Body of pancreas (tissue), 4 donors: Measurements from ENCODE around the gene RPS5. TPM values are rescaled to one million over a fixed set of nuclear protein-coding genes. Genes with fewer than 3 reads are reported as not detected.

ENCODE experiments used
- ATAC-seq: fragments of 150-250 bp; one replicate; pipeline ENCODE4 v1.9.1; 2016
- DNase-seq, 4 donors: peaks; one replicate each; pipeline ENCODE4 v3.0.0-alpha.2; 2019
- H3K27ac ChIP-seq, 4 donors: fragments of 200-600 bp; sonication (generic); 1 replicate in 3 of 4; 2 replicates in 1 of 4; pipeline versions ENCODE4 v1.5.1 to v1.6.1; 2016 to 2019; ENCODE audit warnings: mild to moderate bottlenecking in 1 of 4, mixed read lengths in 1 of 4, moderate library complexity in 1 of 4
- H3K27me3 ChIP-seq, 2 donors: fragments of 200-600 bp; sonication (generic); one replicate each; pipeline ENCODE4 v1.6.0; 2016; ENCODE audit warnings: mild to moderate bottlenecking in 1 of 2
- H3K36me3 ChIP-seq, 2 donors: fragments of 200-600 bp; sonication (generic); replicated peaks in 1 of 2; 2 replicates each; pipeline ENCODE4 v1.5.1; 2016; ENCODE audit warnings: low read depth in 2 of 2; ENCODE audit not compliant: insufficient read depth in 1 of 2
- H3K4me1 ChIP-seq: fragments of 200-600 bp; sonication (generic); one replicate; pipeline ENCODE4 v1.6.0; 2016
- H3K4me3 ChIP-seq, 2 donors: fragments of 200-600 bp; sonication (generic); 1 replicate in 1 of 2; 2 replicates in 1 of 2; pipeline ENCODE4 v1.5.1; 2016 to 2019
- H3K9me3 ChIP-seq, 3 donors: fragments of 200-600 bp; sonication (generic); 1 replicate in 2 of 3; 2 replicates in 1 of 3; pipeline ENCODE4 v1.5.1; 2016
- POLR2A ChIP-seq, 3 donors: fragments of 450-650 bp; IDR thresholded peaks; one replicate each; pipeline ENCODE4 v1.6.1; 2016; ENCODE audit warnings: antibody characterized with exemption in 3 of 3, mild to moderate bottlenecking in 2 of 3
- WGBS, 2 donors: methylation state at CpG; one replicate each; pipeline ENCODE4 v1.1.5; 2017; 5-methylcytosine and 5-hydroxymethylcytosine counted together
- intact Hi-C: fragments of 100-400 bp; cut with DNase I; formaldehyde crosslinking; loops from one replicate; pipeline ENCODE4 v1.15.1; 2023
- total RNA-seq, 2 donors: library from RNA; depleted of rRNA; stranded (reverse); fragments of >200 nt; gene quantifications; one replicate each; pipeline ENCODE4 v1.1.0, GENCODE V29; 2016
- TF ChIP-seq, protein P1 (sequence below), 7 experiments: fragments of 450-650 bp in 4 of 7; fragments of 200-600 bp in 3 of 7; sonication (generic) in 3 of 7; IDR thresholded peaks; one replicate each; pipeline ENCODE4 v1.5.1; 2016 to 2019; ENCODE audit warnings: antibody characterized with exemption in 7 of 7

The RPS5 gene
- total RNA-seq, 2 donors from 2014 or later: 577 to 1,133 TPM

DNA sequence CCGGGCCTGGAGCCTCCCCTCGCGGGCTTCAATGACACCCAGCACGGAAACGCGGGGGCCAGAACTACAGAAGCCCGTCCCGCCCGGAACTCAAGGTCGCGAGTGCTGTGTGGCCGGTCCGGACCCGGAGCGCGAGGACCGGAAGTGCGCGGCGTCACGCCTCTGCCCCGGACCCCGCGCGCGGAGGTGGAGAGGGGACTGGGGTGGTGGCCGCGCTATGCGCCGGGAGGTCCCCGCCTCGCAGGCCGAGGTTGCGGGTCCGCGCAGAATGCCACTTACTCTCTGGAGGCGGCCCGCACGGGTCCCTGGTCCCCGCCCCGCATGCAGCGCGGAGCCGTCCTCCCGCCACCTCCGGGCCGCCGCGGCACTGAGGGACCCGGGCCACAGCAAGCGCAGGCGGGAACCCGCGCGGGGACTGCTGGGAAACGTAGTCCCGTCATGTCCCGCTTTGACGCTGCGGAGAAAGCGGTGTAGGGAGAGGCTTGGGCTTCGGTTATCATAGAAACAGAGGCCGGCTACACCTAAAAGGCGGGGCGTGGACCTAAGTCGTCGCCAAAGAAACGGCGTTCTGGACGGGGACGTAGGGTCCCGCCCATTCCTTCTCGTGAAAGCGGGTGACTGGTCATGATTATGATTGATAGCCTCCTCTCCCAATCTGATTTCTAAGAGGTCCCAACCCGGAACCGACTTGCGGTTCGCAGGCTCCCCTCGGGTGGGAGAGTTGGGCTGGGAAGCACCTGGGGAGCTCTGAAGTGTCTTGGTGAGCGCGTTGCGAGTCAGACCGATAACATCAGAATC, 6.2 kb upstream of the RPS5 start, which contains the start of gene ZNF837:
Gene ZNF837, minus strand, starts transcription at position 369 of the 798 bp plus-strand sequence. CDS start 11,698 bp downstream, outside the sequence.
- DNase-seq: peak; percentile 99 to 100 (median 100)
- Histone ChIP-seq H3K4me3 (peak within 1 kb of the TSS; percentile 50 to 51), H3K4me1 (peaks cover 39% of the 10 kb centered on the region), H3K36me3 (no peaks in the 10 kb centered on the region), H3K27ac (peak within 1 kb of the TSS; percentile 82 to 93 (median 88)), H3K9me3 (no peaks in the 10 kb centered on the region), H3K27me3 (no peaks in the 10 kb centered on the region)
- ATAC-seq: peak; percentile 94
- TF ChIP-seq, protein P1, sequence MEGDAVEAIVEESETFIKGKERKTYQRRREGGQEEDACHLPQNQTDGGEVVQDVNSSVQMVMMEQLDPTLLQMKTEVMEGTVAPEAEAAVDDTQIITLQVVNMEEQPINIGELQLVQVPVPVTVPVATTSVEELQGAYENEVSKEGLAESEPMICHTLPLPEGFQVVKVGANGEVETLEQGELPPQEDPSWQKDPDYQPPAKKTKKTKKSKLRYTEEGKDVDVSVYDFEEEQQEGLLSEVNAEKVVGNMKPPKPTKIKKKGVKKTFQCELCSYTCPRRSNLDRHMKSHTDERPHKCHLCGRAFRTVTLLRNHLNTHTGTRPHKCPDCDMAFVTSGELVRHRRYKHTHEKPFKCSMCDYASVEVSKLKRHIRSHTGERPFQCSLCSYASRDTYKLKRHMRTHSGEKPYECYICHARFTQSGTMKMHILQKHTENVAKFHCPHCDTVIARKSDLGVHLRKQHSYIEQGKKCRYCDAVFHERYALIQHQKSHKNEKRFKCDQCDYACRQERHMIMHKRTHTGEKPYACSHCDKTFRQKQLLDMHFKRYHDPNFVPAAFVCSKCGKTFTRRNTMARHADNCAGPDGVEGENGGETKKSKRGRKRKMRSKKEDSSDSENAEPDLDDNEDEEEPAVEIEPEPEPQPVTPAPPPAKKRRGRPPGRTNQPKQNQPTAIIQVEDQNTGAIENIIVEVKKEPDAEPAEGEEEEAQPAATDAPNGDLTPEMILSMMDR (IDR thresholded peaks at IDR 0.05): peak in 4 of 7 experiments; percentile 19 to 34 (median 24)
- peak; percentile 80 to 90 (median 87) for TF ChIP-seq POLR2A (IDR thresholded peaks at IDR 0.05)
- intact Hi-C loops: no loop called here
- 1% methylated on average over 5 to 81 of the region's 83 CpGs for WGBS, 2 donors

DNA sequence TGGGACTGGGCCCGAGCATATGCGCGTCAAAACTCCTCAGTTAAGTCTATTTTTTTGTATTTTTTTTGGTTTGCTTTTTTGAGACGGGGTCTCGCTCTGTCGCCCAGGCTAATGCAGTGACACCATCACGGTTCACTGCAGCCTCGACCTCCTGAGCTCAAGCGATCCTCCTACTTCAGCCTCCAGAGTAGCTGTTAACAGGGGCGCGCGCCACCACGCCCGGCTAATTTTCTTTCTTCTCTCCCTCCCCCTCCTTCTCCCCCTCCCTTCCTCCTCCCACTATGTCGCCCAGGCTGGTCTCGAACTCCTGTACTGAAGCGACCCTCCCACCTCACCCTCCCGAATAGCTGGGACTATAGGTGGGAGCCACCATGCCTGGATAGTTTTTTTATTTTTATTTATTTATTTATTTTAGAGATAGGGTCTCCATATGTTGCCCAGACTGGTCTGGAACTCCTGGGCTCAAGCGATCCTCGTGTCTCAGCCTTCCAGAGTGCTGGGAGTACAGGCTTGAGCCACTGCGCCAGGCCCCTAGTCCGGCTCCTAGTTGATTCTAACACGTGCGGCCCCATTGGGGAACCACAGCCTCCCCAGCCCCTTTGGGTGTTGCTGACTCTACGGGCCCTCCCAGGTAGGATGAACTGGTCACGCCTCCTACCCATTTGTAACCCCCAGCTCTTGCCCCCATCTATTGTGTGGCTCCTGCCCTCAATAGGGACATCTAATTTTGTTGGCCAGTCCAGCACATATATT, 5.4 kb upstream of the RPS5 start:
- 20 to 26% methylated on average over 26 of the region's 26 CpGs for whole genome bisulfite sequencing, 2 donors
- no peaks in the 10 kb centered on the region for H3K36me3 ChIP-seq
- peaks cover 45% of the 10 kb centered on the region for H3K4me1 ChIP-seq
- peak overlapping the region; percentile 26 to 50 for H3K4me3 ChIP-seq
- H3K27ac ChIP-seq: peak overlapping the region; percentile 36 to 93 (median 78)
- intact Hi-C loops: no loop called here
- peak in 1 of 3 donors; percentile 11 for TF ChIP-seq POLR2A (IDR thresholded peaks at IDR 0.05)
- TF ChIP-seq, protein P1 (IDR thresholded peaks at IDR 0.05): no peak
- H3K9me3 ChIP-seq: no peaks in the 10 kb centered on the region
- H3K27me3 ChIP-seq: no peaks in the 10 kb centered on the region
- DNase-seq (no peak), ATAC-seq (no peak)

- H3K27ac ChIP-seq: no peak overlapping the region
- H3K36me3 ChIP-seq: no peaks in the 10 kb centered on the region
- peaks cover 50% of the 10 kb centered on the region for H3K4me1 ChIP-seq
- WGBS, 2 donors: 86 to 100% methylated on average over 2 to 6 of the region's 6 CpGs
- H3K9me3 ChIP-seq: no peaks in the 10 kb centered on the region
- no peak for TF ChIP-seq POLR2A (IDR thresholded peaks at IDR 0.05)
- TF ChIP-seq, protein P1 (IDR thresholded peaks at IDR 0.05): no peak
- no peak for ATAC-seq
- intact Hi-C loops: no loop called here
- no peak for DNase-seq
- no peak overlapping the region for H3K4me3 ChIP-seq
- no peaks in the 10 kb centered on the region for H3K27me3 ChIP-seq
These were observed 4.0 kb upstream of the RPS5 start for GRCh38 chr19:58382997-58383603.

DNA sequence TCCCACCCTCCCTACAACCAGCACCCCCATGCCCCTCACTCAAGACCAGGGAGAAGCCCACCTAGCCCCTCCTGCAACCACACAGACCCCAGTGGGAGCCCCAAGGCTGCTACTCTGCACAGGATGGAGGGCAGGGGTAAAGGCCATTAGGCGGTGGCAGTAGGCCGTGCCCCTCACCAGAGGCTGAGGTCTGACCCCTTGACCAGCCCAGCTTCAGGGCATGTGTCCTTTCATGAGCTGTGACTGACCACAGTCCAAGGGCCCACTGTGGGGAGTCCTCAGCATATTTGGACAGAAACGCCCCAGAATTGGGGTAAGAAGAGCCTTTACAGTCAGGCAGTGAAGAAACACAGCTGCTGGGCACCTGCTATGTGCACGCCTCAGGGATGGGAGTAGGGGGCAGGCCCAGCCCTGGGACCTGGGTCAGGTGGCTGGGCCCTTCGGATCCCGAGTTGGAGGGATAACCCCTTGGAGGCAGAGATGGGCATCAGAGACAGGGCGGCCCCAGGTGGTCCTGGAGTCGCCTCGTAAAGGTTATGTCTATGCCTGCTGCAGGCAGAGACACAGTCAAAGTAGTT, 1.7 kb upstream of the RPS5 start:
- TF ChIP-seq, protein P1 (IDR thresholded peaks at IDR 0.05): no peak
- TF ChIP-seq POLR2A (IDR thresholded peaks at IDR 0.05): no peak
- Histone ChIP-seq H3K4me1 (peaks cover 58% of the 10 kb centered on the region), H3K9me3 (no peaks in the 10 kb centered on the region), H3K36me3 (no peaks in the 10 kb centered on the region), H3K4me3 (no peak overlapping the region), H3K27ac (peak overlapping the region in 3 of 4 donors; percentile 96 to 99 (median 96)), H3K27me3 (no peaks in the 10 kb centered on the region)
- intact Hi-C loops: no loop called here
- no peak for DNase-seq
- ATAC-seq: no peak
- 65% methylated on average over 9 of the region's 9 CpGs; no CpG with 5 or more reads in 1 of the 2 donors for WGBS, 2 donors
